IPS-NIHi7 (cell line): ENCODE results near the gene MTX2.
"Not testable (repeated sequence)": the region's sequence is repeated elsewhere in the genome, so short reads cannot be mapped to it uniquely, and the experiment has no call there.

Source experiments
- DNase-seq: peaks from one replicate; pipeline ENCODE4 v3.0.0; 2012; ENCODE audit warnings: mixed read lengths; ENCODE audit errors: extremely low spot score

MTX2 gene

DNA sequence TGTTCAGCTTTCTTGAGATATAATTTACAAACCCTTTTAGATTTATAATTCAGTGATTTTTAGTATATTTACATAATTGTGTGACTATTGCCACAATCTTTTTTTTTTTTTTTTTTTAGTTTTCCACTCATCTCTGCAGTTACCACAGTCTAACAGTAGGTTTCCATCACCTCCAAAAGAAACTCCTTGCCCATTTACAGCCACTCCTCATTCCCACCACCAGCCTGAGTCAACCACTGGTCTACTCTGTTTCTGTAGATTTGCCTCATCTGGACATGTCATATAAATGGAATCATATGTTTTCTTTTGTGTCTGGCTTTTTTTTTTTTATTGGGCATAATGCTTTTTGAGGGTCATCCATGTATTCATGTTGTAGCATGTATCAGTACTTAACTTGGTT, 16.1 kb downstream of the MTX2 start:
- DNase-seq, result no peak

DNA sequence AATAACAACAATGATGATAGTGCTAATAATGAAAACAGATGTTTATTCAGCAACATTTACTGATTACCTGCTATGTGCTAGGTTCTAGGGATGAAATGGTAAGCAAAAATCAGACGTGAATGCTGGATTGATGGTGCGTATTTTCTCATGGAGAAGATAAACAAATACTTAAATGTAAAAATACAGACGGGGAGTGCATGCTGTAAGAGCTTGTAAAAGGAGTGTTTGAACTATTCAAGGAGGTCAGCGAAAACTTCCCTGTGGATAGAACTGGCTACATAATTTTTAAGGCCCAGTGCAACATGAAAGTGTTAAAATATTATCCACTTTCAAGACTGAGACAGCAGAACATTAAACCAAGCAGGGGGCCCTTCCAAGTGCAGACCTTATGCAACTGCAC, 22.1 kb downstream of the MTX2 start:
- no peak for DNase-seq

DNA sequence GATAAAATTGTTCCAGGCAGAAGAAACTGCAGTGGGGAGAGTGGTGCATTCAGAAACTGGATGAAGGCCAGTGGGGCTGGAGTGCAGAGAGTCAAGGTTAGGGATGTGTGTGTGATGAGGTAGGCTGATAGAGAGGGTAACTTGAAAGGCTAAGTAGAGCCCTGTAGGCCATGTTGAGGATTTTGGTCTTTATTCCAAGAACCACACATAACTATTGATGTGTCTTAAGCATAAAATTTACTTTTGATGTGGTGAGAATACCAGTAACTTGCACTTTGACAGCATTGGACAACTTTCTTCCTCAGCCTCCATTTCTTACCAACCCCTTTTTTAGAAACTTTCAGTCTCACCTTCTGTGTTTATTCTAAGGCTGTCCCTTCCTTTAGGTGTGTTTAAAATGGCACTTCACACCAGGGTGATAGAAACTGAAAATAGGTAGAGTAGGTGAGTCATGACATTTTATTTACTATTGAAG, 22.6 kb downstream of the MTX2 start:
- no peak for DNase-seq

DNA sequence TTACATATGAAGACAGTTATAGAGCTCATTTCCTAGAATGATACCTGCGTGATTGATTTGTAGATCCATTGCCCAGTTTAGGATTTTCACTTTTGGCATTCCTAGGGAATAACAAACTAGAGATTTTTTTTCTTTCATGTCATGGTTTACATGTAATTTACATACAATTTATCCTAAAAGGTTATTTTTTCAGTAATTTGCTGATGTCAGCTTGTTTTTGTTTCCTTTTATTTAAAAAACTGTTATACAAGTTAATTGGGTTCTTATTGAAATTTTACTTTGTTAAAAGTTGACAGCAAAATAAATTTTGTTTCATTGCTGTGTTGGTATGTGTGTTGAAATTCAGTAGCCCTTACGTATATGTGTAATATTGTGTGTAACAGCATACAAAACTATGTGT, 23.4 kb downstream of the MTX2 start:
- no peak for DNase-seq

DNA sequence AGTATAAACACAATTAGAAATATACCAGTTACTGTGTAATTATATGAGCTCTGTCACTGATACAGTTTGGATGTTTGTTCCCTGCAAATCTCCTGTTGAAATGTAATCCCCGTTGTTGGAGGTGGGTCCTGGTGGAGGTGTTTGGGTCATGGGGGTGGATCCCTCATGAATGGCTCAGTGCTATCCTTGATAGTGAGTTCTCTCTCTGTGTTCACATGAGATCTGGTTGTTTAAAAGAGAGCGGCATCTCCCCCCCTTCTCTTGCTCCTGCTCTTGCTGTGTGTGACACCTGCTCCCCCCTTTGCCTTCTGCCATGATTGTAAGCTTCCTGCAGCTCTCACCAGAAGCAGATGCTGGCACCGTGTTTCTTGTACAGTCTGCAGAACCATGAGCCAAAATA, 24.1 kb downstream of the MTX2 start:
- DNase-seq, result no peak

DNA sequence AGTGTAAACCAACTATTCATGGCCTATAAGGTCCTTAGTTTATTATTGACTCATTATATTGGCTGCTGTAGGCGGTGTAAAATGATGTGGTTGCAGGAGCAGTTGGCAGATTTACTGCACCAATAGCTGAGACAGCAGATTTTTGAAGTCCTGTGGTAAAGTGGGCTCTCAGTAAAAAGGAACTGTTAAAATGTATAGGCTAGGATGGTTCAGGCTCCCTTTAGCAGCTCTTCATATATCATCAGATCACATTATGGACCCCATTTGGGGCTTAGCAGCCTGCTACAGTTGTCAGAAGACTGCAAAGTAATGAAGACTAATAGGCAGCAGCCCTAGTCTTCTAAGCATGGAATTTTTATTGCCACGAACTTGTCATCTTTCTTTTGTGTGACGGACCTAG, 27.8 kb downstream of the MTX2 start:
- no peak for DNase-seq

DNA sequence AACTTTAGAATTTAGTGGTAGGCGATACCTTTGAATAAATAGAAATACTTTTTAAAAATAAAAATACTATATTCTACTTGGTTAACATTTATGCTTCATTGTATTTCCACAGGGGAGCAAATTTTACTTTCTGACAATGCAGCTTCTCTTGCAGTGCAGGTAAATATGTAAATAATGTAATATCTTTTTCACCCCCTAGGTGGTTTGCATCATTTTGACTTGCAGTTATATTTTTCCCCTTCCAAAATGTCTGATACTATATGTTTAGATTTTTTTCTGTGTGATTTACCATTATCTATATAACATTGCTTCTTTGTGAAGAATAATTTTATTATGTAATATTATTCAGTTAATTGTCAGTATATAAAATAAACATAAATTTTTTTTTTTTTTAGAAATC, 28.5 kb downstream of the MTX2 start:
- DNase-seq, result no peak

DNA sequence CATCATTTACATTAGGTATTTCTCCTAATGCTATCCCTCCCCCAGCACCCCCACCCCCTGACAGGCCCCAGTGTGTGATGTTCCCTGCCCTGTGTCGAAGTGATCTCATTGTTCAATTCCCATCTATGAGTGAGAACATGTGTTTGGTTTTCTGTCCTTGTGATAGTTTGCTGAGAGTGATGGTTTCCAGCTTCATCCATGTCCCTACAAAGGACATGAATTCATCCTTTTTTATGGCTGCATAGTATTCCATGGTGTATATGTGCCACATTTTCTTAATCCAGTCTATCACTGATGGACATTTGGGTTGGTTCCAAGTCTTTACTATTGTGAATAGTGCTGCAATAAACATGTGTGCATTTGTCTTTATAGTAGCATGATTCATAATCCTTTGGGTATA, 36.8 kb downstream of the MTX2 start:
- not testable (repeated sequence) for DNase-seq

DNA sequence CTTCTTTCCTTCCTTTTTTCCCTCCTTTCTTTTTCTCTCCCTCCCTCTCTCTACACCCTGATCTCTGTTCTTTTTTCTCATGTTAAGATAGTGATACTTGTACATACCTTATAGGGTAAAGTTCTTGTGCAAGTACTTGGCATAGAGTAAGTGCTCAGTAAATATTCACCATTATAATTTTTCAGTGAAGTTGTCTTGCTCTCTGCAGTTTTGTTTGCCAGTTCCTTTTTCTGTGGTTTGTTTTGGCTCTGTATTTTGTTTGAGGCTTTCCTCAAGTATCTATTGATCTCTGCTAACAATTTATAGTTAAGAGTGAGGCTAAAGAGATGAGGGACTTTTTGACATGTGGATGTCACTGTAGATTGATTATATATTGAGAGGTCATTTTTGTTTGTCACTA, 48.0 kb downstream of the MTX2 start:
- DNase-seq, result no peak

DNA sequence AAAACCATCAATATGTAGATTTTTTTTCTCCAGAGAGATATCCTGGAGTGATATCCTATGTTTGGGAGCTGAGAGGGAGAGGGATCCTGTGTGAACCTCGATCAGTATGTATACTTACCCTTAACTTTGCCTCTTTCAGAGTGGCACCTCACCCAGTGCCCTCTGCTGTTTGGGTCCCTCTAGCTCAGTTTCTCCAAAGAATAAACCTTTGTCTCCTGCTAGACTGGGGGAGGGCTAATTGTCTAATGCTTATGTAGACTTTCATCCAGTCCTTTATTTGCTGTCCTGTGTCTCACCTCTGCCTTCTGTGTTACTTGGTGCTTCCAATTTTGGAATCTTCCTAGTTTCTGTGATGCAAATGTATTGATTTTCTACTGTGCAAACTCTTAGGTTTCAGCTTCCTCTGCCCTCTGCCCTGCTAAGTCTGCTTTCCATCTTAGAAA, 48.4 kb downstream of the MTX2 start:
- no peak for DNase-seq

DNA sequence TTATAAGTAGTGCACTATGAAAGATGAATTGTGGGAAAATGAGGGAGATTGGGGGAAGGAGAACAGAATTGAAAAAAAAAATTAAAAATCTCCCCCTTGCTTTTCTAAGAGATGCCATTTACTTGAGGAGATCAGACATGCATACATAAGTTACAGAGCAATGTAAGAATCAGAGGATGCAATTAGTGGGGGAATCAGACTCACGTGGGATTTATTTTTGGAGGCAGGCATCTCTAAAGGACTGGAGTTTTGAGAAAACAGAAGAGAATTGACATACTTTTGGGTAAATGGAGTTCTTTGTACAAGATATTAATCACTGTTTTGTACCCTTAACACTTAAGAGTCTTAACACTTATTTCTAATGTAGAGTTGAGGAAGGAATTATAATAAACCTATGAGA, 52.7 kb downstream of the MTX2 start:
- DNase-seq, result no peak

DNA sequence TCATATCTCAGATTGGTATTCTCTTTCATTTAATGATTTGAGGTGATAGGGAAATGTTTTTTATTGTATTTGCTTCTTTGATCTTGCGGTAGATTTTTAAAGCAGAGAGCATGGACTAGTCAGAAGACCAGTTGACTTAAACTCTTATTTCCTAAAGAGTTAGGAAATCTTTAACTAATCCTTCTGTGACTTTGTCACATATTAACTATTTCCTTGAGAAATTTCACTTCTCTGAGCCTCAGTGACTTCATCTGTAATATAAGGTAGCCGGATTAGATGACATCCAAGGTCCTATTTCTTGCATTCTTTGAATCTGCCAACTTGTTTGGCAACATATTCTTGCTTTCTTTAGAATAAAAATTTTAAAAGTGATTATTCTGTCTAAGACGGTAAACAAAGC, 55.6 kb downstream of the MTX2 start:
- no peak for DNase-seq

DNA sequence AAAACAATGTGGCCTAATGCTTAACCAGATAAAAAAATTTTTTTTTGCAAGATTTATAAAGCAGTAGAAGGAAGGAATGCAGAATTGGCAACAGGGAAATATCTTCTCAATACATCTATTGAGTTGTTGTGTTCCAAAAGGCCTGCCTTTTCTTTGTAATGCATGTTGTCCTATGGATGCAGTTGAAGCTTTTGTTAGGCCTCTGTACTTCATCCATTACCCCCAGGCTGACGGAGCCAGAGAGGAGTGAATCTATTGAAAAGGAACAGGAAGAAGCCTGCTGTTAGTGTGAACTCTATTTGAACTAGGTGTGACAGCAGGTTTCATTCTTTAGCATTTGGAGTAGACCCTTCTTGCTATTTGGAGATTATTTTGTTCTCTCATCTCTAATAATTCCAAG, 56.5 kb downstream of the MTX2 start:
- DNase-seq, result peak; percentile 52

DNA sequence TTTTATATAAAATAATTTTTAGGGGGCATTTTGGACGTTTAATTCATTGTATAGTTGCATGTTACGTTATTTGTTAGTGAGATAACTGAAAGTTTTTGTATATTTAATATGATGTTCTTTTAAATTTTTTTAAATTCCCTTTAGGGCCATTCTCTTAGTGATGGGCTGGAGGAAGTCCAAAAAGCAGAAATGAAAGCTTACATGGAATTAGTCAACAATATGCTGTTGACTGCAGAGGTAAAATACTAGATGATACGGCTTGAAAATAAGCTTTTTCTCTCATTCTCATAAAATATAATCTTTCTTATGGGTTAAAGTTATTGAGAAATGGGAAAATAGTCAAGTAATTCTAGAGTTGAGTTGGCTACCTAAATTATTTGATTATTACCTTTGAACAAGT, 58.9 kb downstream of the MTX2 start:
- DNase-seq, result no peak

DNA sequence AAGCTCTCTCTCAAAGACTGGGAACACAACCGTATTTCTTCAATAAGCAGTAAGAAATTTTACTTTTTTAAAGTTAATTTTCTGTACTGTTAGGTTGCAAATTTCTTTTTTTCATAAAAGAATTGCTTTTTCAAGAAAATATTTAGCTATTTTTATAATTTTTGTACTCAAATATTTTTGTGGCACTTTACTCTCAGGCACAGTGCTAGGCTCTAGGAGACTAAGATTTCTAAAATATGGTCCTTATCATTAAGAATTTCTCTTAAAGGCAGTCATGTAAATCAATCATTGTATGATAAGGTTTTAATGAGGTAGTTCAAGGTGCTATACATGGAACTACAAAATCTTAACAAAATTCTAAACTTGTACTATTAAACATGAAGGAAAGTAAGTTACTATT, 61.4 kb downstream of the MTX2 start:
- no peak for DNase-seq

DNA sequence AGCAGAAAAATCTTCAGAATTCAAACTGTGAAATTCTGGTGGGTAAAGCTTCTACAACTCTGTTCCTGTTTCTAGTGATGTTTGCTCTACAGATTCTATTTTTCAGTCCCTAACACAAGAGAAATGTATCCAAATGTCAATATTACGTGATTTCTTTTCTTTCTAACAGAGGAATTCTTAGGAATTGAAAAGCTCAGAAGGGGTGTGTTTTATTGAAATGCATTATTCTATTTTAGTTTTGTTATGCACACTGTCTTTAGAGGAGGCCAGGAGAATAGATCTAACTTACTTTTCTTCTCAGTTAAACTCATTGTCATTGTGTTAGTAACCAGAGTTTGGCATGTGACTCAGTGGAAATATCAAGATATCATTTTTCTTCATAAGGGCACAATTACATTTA, 62.4 kb downstream of the MTX2 start:
- DNase-seq, result no peak

DNA sequence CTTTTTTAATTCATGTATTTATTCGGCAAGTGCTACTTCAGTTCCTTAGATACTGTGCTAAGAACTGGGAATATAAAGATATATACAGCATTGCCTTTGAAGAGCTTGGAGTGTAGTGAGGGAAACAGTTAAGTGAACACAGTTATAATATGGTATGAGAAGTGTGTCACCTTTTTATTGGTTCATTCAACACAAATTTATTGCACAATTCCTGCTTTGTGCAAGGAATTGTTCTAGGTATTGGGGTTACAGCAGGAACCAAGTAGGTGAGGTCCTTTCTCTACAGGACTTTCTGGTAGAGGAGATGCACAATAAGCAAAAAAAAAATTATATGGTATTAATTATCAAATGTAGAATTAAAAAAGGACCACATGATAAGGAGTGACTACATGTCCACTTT, 65.5 kb downstream of the MTX2 start:
- no peak for DNase-seq

DNA sequence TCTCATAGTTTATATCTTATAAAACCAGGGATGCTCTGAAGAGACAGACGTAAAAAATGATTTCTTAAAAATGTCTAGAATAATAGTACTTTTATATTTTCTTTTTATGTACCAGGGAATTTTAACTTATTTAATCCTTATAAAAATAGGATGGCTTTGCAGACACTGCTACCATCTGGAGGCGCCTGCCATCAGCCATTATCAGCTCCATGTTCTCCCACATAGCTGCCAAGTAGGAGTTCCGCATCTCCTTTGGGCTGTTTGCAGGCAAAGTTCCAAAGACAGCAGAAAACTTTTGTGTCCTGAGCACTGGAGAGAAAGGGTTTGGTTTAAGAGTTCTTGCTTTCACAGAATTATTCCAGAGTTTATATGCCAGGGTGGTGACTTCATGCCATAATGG, 69.2 kb downstream of the MTX2 start:
- DNase-seq, result no peak

DNA sequence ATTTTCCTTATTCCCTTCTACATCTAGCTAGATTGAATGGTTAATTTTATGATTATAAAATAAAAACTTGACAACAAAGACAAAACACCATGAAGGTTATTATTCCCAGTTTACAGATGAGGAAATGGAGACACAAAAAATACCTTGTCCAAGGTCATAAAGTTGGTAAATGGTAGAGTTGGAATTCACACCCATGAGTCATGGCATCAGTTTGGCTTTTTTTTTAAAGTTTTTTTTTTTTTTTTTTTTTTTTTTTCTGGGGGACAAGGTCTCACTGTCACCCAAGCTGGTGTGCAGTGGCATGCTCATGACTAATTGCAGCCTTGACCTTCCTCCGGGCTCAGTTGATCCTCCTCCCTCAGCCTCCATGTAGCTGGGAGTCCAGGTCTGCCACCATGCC, 70.0 kb downstream of the MTX2 start:
- DNase-seq, result no peak

DNA sequence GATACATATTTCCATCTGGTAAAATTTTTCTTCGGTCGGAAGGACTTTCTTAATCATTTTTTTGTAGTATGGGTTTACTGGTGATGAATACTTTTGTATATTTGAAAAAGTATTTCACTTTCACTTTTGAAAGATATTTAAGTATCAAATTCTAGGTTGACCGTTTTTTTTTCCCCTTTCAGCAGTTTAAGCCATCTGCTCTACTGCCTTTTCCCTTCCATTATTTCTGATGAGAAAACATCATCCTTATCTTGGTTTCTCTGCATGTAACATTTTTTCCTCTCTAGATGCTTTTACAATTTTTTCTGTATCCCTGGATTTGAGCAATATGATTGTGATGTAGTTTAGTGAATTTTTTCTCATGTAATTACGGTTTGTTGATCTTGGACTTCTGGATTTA, 87.0 kb downstream of the MTX2 start:
- DNase-seq, result no peak

DNA sequence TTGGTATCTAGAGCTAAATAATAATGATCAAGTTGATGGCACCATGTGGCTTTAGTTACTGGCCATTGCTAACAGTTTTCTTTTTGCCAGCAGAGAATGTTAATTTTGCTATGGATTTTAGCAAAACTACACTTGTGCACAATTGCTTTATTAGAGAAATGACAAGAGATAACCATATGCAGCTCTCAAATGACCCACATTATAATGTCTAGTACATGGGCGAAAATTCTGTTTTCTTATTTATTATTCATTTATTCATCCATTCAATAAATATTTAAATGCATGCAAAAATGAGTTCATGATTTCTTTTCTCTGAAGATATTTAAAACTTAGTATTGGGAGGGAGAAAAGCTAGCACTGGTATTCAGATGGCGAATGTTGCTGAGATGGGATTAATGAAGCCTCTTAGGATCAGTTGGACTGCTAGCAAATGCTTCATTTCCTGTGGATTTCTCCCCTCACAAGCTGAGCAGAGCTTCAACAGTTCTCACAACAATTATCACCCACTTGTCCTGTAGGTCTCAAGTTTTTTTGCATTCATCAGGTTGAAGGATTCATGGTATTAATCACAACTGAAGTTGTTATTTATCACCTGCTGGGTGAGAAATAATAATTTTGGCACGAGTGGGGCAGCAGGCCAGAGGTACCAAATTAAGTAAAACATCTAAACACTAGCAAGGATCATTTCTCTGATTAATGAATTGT, 95.2 kb downstream of the MTX2 start:
- DNase-seq, result no peak

DNA sequence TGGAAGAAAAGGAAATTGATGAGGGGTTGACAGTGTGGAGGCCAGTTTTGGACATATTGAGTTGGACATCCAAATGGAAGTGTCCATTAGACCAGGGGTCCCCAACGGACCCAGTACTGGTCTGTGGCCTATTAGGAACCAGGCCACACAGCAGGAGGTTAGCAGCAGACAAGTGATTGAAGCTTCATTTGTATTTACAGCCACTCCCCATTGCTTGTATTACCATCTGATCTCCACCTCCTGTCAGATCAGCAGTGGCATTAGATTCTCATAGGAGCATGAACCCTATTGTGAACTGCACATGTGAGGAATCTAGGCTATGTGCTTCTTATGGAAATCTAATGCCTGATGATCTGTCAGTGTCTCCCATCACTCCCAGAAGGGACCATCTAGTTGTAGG, 99.1 kb downstream of the MTX2 start:
- no peak for DNase-seq

DNA sequence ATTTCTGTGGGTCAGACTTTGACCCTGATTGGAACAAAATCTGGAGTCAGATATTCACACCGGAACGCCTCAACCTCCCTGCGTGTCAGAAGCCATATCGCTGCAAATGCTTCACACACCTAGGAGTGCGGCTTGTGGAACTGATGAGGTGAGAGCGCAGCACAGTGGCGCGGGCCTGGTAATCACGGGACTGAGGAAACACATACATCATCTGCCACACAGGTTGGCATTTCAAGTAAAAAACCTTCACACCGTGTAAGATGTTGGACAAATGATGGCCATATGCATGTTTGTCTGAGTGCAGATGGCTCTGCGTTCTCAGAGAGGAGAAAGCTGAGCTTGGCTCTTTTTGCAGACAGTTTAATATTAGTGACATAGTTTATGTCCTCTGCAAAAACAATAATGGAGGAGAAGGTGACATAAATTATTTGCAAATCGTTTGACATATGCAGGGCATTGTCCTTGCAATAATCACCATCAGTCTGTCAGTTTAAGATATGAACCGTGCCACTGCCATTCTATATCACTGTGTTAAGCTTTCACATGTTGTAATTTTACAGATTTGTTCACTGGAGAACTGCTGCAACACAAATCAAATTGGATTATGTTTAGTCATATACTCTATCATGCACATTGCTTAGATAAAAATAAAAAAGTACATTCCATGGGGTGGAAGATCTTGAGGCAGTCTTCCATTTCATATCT, 101.4 kb downstream of the MTX2 start:
- no peak for DNase-seq

DNA sequence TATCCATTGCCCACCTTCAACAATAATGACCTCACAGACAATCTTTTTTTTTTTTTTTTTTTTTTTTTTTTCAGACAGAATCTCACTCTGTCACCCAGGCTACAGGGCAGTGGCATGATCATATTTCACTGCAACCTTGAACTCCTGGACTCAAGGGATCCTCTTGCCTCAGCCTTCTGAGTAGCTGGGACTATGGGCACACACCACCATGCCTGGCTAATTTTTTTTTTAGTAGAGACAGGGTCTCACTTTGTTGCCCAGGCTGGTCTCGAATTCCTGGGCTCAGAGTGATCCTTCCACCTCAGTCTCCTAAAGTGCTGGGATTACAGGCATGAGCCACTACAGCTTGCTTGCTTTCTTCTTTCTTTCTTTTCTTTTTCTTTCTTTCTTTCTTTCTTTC, 103.9 kb downstream of the MTX2 start:
- DNase-seq, result not testable (repeated sequence)
